Activated T-cell treated with anti-CD3 and anti-CD28 coated beads, Interleukin-2, amount 50 U/mL, for 1 hour (primary cell): ENCODE measurements around the gene TSPAN31.
"Not testable (repeated sequence)": the region's sequence is repeated elsewhere in the genome, so short reads cannot be mapped to it uniquely, and the experiment has no call there.

Source experiments
- DNase-seq: peaks from one replicate; pipeline ENCODE4 v3.0.0-alpha.2; 2020

Gene TSPAN31

DNA sequence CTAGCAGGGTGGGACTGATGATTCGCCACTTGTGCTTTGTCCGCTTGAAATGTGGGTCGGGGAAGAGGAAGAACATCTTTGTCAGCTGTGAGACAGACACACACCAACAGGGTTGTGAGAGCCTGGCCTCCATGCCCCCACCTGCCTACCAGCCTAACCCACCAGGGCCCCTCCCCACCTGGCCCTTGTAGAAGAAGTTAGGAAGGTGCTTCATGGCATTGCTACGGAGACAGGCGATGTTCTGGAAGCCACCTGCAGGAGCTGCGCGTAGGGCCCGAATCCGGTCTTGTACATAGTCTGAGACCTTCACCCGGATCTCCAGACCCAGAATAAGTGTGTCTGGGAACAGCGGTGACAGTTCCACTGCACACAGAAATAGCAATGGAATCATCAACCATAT, 24.8 kb downstream of the TSPAN31 start:
- no peak for DNase-seq

GRCh38 chr12:57770734-57771133, 25.9 kb downstream of the TSPAN31 start:
- DNase-seq: no peak

DNA sequence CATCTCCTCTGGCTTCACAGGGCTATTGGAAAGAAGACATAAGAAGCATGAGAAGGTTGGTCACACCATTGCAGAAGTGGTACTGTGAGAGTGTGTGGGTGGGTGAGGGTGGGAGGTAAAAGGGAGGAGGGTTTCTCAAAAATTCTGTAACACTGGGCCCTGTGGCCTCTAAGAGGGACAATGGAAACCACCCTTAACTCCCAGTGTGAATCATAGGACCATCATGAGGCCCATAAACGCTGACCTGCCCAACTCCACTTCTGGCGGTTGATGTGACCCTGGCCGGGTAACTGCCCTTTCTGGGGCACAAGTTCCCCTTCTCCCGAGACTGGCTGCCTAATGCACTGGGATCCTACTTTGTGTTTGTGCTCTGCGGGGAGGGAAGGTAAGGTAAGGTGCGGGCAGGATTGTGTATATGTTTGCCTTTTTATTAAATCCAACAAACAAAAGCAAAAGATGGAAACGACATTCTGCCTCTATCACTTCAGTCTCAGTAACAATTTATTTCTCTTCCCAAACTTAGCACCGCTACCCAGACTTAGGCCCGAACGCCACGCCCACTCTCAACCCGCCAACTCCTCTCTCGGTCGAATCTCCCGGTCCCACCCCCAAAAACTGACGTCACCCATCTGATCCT, 26.5 kb downstream of the TSPAN31 start:
- DNase-seq: no peak

DNA sequence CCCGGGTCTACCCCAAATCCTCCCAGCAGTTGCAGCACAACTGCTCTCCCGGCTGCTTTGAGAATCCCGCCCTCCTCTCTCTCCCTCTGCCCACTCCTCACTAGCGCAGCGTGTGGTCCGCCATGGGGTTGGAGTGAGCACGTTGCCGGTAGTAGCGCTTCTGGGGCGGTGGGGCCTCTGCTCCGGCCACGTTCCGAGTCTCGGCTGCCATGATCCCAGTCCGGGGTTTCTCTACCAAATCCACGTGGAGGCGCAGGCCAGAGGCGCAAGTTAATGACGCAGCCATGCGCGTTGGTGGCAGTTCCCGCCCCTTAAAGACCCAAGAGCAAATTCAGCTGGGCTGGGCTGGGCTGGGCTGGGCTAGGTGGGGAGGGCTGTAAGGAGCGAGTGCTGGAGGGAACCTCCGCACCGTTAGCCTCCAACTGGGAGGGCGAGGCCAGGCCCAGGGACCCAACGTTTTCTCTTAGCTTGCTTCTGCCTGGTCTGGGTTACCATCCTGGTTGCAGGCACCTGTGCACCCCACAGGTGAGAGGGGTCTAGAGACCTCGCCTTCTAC, 27.1 kb downstream of the TSPAN31 start, which contains the start of gene METTL1:
Gene METTL1, minus strand, starts transcription at position 233 of the 556 bp plus-strand sequence. Its CDS starts 22 bp downstream, at position 211.
- peak; percentile 89 for DNase-seq

GRCh38 chr12:57772429-57773322, 27.8 kb downstream of the TSPAN31 start, which contains the start of gene EEF1AKMT3:
Gene EEF1AKMT3, plus strand, starts transcription at chr12:57772614. Its CDS starts 111 bp downstream, at chr12:57772725.
- no peak for DNase-seq

DNA sequence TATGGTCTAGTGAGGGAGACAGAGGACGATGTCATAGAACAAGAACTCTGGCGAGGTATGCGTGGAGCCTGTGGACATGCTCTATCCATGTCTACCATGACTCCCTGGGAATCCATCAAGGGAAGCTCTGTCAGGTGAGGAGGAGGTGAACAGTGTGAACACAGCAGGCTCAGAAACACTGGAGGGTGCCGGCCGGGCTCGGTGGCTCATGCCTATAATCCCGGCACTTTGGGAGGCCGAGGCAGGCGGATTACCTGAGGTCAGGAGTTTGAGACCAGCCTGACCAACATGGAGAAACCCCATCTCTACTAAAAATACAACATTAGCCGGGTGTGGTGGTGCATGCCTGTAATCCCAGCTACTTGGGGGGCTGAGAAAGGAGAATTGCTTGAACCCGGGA, 29.8 kb downstream of the TSPAN31 start:
- DNase-seq: not testable (repeated sequence)

DNA sequence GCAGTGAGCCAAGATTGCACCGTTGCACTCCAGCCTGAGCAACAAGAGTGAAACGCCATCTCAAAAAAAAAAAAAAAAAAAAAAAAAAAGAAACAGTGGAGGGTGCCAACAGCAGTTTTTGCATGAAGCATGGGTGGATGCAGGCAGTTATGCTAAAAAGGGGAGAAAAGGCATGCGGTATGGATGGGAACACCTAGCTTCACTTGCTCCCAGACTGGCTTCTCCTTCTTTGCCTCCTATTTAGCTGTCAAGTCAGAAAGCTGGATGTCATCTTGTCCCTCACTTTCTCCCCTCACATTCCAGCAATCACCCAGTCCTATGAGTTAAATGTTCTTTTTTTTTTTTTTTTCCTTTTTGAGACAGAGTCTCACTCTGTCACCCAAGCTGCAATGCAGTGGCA, 30.2 kb downstream of the TSPAN31 start:
- DNase-seq: no peak

GRCh38 chr12:57775563-57776246, 30.9 kb downstream of the TSPAN31 start:
- DNase-seq: no peak

DNA sequence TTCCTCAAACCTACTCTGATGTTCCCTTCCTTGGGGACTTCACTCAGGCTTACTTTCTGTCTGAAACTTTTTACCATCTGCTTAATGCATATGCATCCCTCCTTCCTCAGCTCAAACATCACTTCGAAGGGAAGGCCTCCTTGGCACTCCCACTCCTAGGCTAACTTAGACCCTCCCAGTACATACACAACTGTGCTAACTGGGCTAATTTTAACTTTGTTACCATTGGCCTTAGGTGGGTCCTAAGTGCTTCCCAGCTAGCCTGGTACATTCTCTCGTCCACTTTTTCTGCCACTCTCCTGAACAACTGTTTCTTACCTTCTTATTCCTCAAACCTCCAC, 31.4 kb downstream of the TSPAN31 start:
- DNase-seq: no peak

DNA sequence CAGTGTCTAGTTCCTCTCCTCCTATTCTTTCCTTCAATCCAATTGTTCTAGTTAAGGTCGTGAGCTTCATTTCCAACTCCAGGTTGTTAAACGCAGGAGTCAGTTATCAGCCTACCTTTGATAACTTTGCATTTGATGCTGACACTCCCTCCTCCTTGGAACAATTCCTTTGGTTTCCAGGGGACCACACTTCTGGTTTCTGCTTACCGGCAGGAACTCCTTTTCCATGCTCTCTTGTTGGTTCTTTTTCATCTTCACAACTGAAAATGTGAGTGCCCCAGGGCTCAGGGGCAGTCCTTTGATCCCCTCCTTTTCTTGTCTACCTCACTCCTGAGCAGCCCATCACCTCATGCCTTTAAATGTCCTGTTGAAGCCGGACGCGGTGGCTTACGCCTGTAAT, 32.5 kb downstream of the TSPAN31 start:
- DNase-seq: no peak

GRCh38 chr12:57777911-57778310, 33.1 kb downstream of the TSPAN31 start:
- DNase-seq: no peak

DNA sequence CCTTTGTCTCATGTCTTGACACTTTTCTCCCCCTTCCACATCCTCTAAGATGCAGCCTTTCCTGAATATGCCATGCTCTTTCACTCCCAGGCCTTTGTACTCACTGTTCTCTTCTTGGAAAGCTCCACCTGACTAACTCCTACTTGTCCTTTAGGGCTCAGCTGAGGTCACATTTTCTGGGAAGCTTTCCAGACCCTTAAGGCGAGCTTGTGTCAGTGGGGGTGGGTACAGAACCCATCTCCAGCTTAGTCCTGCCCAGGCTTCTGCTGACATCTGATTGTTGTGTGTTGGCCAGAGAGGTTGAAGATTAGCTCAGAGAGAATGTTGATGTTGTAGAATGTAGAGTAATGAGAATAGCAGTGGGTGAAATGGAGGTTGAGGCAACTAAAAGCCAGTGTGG, 34.9 kb downstream of the TSPAN31 start:
- no peak for DNase-seq

GRCh38 chr12:57780284-57780897, 35.6 kb downstream of the TSPAN31 start:
- DNase-seq: no peak

- no peak for DNase-seq
These were observed 36.4 kb downstream of the TSPAN31 start for GRCh38 chr12:57781244-57781643.

GRCh38 chr12:57781801-57782200, 37.0 kb downstream of the TSPAN31 start:
- no peak for DNase-seq

- no peak for DNase-seq
These were observed 37.4 kb downstream of the TSPAN31 start for GRCh38 chr12:57782243-57782607.

- DNase-seq: peak; percentile 97
These were observed 38.0 kb downstream of the TSPAN31 start, which contains the start of gene TSFM for GRCh38 chr12:57782608-57783465. Gene TSFM, plus strand, starts transcription at chr12:57782787. Its CDS starts 15 bp downstream, at chr12:57782802.

DNA sequence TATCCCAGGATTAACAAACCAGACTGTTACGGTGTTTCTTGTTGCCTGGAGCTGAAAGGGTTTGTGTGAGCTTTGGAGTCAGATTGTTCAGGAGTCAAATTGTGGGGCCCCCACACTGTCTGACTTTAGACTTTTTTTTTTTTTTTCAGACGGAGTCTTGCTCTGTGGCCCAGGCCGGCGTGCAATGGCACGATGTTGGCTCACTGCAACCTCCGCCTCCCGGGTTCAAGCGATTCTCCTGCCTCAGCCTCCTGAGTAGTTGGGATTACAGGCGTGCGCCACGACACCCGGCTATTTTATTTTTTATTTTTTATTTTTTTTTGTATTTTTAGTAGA, 38.6 kb downstream of the TSPAN31 start:
- no peak for DNase-seq

GRCh38 chr12:57783861-57784260, 39.0 kb downstream of the TSPAN31 start:
- no peak for DNase-seq

GRCh38 chr12:57793920-57794319, 49.1 kb downstream of the TSPAN31 start:
- no peak for DNase-seq

- DNase-seq: no peak
These were observed 50.5 kb downstream of the TSPAN31 start for GRCh38 chr12:57795354-57795753.

GRCh38 chr12:57796996-57797395, 52.2 kb downstream of the TSPAN31 start:
- DNase-seq: no peak
